HG02571 (cell line): ENCODE data around the gene USP30.
"Not testable (repeated sequence)": the region's sequence is repeated elsewhere in the genome, so short reads cannot be mapped to it uniquely, and the experiment has no call there.

Source experiments
- ATAC-seq: cut with Tn5 transposase; IDR thresholded peaks from one replicate; pipeline ENCODE4 v1.9.1; 2021; ENCODE audit warnings: mild to moderate bottlenecking, moderate library complexity; ENCODE audit not compliant: unreplicated experiment

Gene USP30

DNA sequence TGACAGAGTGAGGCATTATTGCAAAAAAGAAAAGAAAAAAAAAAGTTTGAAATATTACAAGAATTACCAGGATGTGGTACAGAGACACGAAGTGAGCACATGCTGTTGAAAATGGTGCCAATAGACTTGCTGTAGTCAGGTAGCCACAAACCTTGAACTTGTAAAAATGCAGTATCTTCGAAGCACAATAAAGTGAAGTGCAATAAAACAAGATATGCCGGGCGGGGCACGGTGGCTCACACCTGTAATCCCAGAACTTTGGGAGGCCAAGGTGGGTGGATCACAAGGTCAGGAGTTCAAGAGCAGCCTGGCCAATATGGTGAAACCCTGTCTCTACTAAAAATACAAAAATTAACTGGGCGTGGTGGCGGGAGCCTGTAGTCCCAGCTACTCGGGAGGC is 2.6 kb upstream of the USP30 start:
- not testable (repeated sequence) for ATAC-seq

DNA sequence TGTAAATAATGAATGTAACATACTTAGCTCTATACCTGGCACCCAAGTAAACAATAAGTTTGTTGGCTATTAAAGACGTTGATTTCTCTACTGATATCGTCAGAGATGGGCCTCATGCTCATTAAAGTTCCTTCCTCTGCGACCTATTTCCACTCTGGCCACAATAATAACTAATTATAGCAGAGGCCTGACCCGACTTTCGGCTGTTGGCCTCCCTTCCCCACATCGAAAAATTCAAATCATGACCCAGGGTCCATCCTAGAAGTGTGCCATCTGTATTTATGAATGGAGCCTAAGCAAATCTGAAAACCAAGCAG is 321 bp upstream of the USP30 start:
- no peak for ATAC-seq

DNA sequence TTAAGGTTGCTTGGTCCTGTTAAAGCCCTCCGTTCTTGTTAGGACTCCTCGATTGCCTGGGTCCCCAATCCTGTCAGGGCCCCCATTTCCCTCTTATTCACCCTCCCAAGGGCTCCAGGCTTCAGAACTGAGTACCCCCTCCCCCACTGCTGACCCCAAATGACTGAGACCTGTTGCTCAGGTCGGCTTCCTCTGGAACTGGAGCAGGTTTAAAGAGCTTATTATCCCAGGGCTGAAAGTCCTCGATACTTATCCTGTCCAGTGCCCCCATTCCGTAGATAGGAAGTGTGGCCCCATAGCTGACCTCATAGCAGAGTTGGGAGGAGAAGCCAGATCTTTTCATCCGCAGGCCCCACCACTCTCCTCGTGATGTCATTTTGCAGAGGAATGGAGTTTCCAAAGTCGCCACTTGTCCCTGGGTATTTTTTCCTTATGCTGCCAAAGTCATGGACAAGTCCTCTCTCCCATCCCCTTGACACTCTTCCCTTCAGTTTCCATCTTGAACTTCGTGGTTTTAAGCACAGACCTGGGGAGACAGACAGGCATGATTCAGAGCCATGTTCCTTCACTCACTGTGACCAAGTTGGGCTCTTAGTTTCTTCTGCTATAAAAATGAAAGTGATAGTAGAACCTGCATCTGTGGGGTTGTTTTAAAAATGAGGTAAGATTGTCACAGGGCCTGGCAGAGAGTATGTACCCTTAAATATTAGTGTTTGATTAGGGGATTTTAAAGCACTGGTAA is 1.2 kb downstream of the USP30 start:
- ATAC-seq, result peak; percentile 39

DNA sequence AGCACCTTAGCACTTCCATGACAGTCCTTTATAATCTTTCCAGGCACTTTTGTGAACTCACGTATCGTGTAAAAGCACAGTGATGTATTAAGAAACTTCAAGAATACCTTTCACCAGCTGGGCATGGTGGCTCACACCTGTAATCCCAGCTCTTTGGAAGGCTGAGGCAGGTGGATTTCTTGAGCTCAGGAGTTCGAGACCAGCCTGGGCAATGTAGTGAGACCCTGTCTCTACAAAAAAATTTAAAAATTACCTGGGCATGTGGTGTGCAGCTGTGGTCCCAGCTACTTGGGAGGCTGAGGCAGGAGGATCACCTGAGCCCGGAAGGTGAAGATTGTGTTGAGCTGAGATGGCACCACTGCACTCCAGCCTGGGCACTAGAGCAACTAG is 1.7 kb downstream of the USP30 start:
- ATAC-seq, result peak; percentile 1

DNA sequence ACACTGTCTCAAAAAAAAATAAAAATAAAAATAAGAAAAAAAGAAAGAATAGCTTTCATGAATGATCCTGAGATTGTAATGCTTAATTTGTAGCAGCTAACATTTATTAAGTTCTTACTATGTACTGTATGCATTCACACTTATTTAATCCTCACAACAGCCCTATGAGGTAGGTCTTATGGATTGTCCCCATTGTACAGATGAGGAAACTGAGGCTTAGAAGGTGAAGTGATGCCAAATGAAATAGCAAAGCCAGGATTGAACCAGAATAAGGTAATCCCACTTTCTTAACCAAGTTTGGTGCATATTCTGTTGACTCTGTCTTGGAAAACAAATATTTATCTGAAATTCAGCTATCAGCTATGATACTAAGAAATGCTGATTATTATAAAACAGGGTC is 2.1 kb downstream of the USP30 start:
- no peak for ATAC-seq

DNA sequence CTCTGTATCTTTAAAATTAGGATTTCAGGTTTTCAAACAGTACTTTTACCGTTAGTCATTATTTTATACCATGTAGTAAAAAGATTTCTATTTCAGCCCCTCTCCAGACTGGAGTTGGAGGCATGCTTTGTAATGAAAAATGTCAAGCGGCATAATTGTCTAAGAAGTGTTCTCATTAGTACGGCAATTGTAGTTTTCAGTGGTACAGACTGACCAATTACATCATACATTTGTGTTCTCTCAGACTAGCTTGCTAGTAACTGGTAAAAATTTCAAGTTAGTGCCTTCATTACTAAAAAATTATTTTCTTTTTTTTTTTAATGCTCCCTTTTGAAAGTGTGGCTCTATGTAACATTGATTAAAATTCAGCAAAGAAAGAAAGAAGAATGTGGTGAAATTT is 4.5 kb downstream of the USP30 start:
- no peak for ATAC-seq

DNA sequence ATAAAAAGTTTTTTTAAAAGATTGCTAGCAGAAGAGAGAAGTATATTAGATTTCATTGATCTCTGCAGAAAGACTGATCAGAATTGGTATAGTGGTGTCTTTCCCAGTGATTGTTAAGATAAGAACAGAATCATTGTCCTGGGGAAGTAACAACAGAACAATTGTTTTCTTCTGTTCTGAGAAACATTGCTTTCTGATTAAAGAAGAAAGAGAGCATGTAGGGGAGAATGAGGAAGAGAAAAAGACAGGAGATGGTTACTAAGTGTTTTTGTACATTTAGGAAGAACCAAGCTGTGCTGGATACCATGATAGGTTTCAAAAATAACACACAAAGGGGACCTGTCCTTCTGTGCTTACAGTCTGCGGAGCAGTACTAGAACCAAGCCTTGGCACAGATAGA is 5.0 kb downstream of the USP30 start:
- ATAC-seq, result no peak

DNA sequence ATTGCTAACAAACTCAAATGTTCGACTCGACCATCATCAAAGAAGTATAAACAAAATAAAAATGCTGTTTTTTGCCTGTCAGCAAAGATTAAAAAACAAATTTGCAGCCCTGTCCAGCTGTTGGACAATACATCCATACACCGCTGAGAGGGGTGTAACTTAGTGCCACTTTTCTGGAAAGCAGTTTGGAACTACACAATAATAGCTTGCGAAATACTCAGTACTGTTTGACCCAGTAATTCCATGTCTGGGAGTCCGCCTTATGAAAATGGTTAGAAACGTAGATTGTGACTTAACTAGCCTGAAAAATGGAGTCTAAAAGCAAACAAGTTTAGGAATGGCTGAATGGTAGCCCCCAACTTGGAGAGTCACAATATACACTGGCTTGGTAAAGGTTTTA is 6.4 kb downstream of the USP30 start:
- ATAC-seq, result no peak

DNA sequence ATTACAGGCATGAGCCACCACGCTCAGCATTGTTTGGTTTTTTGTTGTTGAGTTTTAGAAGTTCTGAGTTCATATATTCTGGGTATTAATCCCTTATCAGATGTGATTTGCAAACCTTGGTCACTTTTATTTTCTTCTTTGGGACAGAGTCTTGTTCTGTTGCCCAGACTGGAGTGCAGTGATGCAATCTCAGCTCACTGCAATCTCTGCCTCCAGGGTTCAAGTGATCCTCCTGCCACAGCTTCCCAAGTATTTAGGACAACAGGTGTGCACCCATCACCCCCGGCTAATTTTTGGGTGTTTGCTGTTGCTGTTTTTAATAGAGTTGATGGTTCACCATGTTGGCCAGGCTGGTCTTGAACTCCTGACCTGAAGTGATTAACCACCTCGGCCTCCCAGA is 11.8 kb downstream of the USP30 start:
- ATAC-seq, result no peak

DNA sequence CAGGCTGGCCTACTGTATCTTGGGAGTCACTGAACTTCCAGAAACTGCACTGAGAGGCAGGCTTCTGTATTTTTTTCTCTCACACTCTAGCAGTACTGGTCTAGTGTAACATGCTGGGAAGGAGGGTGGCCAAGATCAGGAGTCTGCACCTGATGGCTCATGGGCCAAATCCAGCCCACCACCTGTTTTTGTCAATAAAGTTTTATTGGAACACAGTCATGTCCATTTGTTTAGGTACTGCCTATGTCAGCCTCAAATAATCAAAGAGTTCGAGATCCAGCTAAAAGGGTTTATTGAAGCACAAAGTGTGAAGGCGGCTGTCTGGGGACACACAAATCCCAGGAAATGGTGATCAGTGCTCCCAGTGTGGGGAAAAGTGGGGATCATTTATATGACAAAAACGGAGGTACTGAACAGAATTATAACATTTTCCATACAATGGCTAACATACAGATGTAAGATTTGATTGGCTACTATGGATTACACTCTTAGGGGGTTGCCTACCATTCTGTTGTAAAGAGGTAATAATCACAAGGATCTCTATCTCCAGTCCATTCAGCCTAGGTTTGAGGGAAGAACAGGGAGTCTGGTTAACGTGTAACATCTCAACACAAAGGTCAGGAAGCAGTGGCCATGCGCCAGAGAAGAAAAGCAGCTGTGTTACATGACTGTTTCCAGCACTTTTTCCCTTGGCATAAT is 12.9 kb downstream of the USP30 start:
- no peak for ATAC-seq

DNA sequence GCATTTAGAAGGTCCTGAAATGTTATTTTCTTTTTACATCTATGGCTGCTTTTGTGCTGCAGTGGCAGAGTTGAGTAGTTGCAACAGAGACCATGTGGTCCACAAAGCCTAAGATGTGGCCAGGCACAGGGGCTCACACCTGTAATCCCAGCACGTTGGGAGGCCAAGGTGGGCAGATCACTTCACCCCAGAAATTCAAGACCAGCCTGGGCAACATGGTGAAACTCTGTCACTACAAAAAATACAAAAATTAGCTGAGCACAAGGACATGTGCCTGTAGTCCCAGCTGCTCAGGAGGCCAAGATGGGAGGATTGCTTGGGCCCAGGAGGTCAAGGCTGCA is 13.4 kb downstream of the USP30 start:
- ATAC-seq, result no peak

DNA sequence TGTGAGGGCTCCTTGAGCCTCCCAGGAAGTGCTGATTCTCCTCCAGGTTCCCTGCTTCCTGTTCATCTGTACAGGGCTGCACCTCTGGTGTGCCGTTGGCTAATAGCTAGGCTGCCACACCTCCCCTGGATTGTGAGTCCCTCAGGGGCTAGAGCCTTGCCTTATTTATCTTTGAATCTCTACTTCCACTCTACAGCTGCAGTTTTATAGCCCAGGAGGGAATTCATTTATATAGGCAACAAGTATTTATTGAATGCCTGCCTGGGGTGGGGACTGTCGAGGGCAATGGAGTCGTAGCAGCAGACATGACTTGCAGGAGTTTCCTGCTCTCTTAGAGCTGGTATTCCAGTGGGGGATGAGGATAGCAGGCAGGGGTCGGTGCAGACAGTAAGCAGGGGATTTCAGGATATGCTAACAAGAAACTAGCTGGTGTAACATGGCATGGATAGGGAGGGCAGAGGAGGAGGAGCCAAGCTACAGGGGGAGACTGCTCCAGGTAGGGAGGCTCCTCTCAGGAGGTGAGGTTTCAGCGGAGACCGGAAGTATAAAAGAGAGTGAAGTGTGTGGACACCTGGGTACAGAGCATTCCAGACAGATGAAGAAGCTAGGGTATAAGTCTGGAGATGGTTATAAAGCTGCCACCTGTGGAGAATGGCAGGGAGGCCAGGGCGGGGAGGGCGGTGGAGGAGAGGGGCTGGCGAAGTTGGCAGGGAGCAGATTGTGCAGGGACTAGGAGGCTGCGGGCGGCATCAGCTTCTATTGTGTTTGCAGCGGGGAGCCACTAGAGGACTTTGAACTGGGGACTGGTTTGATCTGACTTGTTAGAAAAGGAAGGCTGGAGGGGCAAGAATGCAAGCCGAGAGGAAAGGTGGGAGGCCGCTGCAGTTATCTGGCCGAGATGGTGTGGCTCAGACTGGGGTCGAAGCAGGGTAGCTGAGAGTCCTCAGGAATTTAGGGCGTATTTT is 17.2 kb downstream of the USP30 start:
- ATAC-seq, result no peak

DNA sequence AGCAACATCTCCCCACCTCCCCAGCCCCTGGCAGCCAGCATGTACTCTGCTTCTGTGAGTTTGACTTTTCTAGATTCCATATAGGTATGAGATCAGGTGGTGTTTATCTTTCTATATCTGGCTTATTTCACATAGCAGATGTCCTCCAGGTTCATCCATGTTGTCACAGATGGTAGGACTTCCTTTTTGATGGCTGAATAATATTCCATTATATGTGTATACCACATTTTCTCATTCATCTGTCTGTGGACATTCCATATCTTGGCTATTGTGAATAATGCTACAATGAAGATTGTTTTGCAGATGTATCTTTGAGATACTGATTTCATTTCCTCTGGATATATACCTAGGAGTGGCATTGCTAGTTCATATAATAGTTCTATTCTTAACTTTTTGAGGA is 22.5 kb downstream of the USP30 start:
- ATAC-seq, result no peak

DNA sequence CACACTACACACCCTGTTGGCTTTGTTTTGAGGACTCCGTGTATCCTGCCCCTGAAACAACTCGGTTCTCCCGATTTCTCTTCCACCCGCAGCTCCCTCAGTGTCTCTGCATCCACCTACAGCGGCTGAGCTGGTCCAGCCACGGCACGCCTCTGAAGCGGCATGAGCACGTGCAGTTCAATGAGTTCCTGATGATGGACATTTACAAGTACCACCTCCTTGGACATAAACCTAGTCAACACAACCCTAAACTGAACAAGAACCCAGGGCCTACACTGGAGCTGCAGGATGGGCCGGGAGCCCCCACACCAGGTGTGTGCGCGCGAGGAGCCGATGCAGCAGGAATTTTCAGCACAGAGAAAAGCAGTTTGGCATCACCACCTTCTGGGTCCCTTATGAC is 30.4 kb downstream of the USP30 start:
- no peak for ATAC-seq

DNA sequence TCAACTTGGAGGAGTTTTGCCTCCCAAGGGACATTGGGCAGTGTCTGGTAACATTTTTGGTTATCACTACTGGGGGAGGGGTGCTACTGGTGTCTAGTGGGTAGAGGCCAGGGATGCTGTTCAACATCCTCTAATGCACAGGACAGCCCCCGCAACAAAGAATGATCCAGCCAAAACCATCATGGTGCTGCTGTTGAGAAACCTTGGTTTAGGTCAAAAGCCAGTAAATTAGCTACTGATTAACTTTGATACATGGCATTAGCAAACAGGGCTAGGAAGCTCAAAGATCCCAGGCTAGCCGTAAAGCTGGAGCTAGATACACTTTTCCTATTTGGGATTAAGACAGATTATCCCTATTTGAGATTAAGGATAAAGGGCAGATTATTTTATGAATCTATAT is 32.0 kb downstream of the USP30 start:
- no peak for ATAC-seq

DNA sequence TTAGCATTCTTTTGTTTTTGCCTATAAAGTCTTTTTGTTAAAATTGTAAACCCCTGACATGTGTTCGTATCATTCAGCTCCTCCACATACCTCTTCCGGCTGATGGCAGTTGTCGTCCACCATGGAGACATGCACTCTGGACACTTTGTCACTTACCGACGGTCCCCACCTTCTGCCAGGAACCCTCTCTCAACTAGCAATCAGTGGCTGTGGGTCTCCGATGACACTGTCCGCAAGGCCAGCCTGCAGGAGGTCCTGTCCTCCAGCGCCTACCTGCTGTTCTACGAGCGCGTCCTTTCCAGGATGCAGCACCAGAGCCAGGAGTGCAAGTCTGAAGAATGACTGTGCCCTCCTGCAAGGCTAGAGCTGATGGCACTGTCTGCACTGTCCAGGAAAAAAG is 33.2 kb downstream of the USP30 start:
- no peak for ATAC-seq

DNA sequence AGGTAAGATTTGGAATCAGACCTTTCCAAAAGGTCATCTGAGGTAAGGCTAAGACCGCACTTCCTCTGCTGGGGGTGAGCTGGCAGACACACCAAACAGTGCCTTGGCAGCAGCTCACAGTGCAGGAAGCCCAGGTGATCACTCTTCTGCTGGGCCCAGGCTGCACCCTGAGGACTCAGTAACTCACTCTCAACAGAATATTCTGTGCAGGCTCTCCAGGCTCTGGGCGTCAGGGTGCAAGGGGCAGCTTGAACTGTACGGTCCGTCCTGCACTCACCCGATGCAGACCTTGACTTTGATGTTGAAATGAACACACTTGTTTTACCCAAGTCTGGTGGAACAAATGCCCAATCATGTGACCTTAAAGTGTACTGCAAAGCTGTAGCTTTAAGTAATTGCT is 34.9 kb downstream of the USP30 start:
- ATAC-seq, result no peak

DNA sequence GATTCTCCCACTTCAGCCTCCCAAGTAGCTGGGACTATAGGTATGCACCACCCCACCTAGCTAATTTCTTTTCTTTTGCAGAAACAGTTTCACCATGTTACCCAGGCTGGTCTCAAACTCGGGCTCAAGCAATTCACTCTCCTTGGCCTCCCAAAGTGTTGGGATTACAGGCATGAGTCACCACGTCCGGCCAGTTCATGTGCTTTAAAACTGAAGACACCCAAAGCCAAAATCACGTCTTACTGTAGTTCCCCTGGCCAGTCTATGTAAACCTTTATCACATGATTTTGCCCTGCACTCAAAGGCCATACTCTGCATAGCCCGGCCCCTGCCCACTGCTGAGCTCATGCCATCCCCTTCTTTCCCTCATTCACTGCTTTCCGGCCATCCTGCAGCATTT is 36.4 kb downstream of the USP30 start:
- no peak for ATAC-seq

DNA sequence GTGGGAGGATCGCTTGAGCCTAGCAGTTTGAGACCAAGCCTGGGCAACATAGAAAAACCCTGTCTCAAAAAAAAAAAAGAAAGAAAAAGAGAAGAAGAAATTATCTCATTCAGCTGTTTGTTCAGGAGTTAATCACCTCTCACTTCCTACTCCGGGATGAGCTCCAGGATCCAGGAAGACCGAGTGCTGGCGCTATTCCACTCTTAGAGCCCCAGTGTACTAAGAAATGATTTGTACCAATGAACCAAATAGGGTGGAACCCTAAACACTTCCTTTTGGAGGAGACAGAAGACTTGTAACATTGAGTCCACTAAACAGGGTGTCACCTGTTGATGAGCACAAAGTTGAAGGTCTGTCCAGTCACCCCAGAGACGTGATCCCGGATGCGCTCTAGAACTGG is 37.3 kb downstream of the USP30 start:
- ATAC-seq, result no peak

DNA sequence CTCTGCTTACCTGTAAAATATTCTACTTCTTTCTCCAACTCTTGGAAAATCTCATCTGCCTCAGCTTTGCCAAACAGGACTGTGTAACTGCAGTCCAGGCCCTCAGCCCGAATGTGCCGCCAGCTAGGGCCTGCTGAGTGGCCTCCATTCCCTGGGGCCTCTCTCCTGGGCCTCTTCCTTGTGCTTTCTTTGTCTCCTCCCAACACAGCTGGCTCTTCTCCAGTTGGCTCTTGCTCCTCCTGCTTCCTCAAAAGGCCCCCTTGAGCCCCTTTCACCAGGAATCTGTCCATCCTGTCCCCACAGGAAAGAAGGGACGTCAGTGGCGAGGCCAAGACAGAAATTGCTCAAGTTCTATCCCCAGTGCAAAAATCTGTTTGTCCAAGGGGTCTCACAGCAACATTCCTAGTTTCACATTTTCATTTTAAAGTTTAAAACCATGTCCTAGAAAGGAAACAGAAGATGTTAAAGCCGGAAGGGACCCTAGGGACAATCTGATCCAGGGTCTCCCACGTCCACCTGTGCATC is 40.2 kb downstream of the USP30 start:
- ATAC-seq, result no peak

DNA sequence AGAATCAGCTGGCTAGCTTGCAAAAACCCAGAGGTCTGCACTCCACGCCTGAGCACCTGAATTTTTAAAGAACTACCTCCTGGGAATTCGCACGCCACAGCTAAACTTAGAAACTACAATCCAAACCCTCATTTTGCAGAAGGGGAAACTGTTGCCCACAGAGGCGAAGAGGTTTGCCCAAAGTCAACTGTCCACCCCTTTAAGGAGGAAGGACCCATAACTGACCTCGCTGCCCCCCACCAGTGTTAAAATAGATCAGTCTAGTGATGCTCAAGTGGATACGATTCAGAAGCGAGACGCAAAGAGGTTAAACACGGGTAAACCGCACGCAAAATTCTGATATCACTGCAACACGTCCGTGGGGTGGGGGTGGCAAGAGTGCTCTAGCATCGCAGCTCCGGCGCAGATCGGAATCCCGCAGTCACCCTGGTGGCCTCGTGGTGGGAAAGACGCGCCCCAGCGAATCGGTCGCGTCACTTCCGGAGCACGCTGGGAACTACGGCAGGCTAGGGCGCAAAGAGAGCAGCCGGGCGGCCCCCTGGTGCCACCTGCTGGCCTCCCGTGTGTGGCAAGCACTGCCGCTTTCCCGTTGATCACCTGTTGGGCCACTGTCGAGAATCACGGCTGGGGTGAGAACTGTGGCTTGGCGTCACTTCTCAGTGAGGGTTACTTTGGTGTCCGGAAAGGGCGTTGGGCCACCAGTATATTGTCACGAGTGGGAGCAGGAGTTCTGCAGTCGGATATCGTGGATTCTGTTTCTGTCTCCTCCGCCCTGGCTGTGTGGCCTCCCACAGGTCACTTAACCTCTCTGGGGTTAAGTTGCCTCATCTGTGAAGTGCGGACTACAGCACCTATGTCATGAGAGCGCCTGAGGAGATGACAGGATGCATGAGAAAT is 40.9 kb downstream of the USP30 start, which contains the start of gene ALKBH2:
Gene ALKBH2, minus strand, starts transcription at position 451 of the 897 bp plus-strand sequence. CDS start 686 bp downstream, outside the sequence.
- peak; percentile 64 for ATAC-seq
